H9 (cell line): ENCODE results near the gene PLRG1. TPM values are rescaled to one million over a fixed set of nuclear protein-coding genes. Genes with fewer than 3 reads are reported as not detected.

Experiments used
- DNase-seq: peaks from one replicate; pipeline ENCODE4 v3.0.0-alpha.2; 2017
- H2AFZ ChIP-seq: one replicate; pipeline ENCODE4 v1.6.1; 2013; ENCODE audit warnings: mild to moderate bottlenecking, low read length, control low read depth, moderate library complexity
- H2AK5ac ChIP-seq: 2 replicates; pipeline ENCODE4 v1.6.1; 2013; ENCODE audit warnings: low read length, control low read depth, mixed read lengths; ENCODE audit not compliant: insufficient read length
- H2BK120ac ChIP-seq: one replicate; pipeline ENCODE4 v1.6.1; 2013; ENCODE audit warnings: low read depth, mild to moderate bottlenecking, low read length, control low read depth, inconsistent platforms; ENCODE audit not compliant: poor library complexity, severe bottlenecking
- H2BK12ac ChIP-seq: 2 replicates; pipeline ENCODE4 v1.6.1; 2013; ENCODE audit warnings: low read length, control low read depth, mixed read lengths, low read depth; ENCODE audit not compliant: insufficient read length
- H2BK15ac ChIP-seq: 2 replicates; pipeline ENCODE4 v1.6.1; 2013; ENCODE audit warnings: low read depth, low read length, control low read depth
- H2BK20ac ChIP-seq: one replicate; pipeline ENCODE4 v1.6.1; 2013; ENCODE audit warnings: low read depth, mild to moderate bottlenecking, low read length, control low read depth, inconsistent platforms; ENCODE audit not compliant: poor library complexity, severe bottlenecking
- H2BK5ac ChIP-seq: 2 replicates; pipeline ENCODE4 v1.6.1; 2013; ENCODE audit warnings: low read length, control low read depth, mixed read lengths; ENCODE audit not compliant: insufficient read length
- H3K14ac ChIP-seq: 2 replicates; pipeline ENCODE4 v1.6.1; 2013; ENCODE audit warnings: low read length, control low read depth; ENCODE audit not compliant: insufficient read depth
- H3K18ac ChIP-seq: 2 replicates; pipeline ENCODE4 v1.6.1; 2013; ENCODE audit warnings: low read depth, mild to moderate bottlenecking, mixed read lengths, low read length, control low read depth; ENCODE audit not compliant: insufficient read length
- H3K23ac ChIP-seq: 2 replicates; pipeline ENCODE4 v1.6.1; 2013; ENCODE audit warnings: low read length, control low read depth, mixed read lengths, low read depth; ENCODE audit not compliant: insufficient read length
- H3K23me2 ChIP-seq: 2 replicates; pipeline ENCODE4 v1.6.1; 2013; ENCODE audit warnings: low read depth, mild to moderate bottlenecking, mixed read lengths, low read length, control low read depth; ENCODE audit not compliant: insufficient read length, poor library complexity, severe bottlenecking
- H3K27ac ChIP-seq: 2 replicates; pipeline ENCODE4 v1.5.1; 2013; ENCODE audit warnings: low read length, control low read depth, mixed read lengths, low read depth; ENCODE audit not compliant: insufficient read length
- H3K27me3 ChIP-seq: 2 replicates; pipeline ENCODE4 v1.6.1; 2013; ENCODE audit warnings: low read length, control low read depth, inconsistent platforms; ENCODE audit not compliant: insufficient read depth
- H3K4ac ChIP-seq: 2 replicates; pipeline ENCODE4 v1.6.1; 2013; ENCODE audit warnings: low read depth, mild to moderate bottlenecking, control low read depth, inconsistent platforms, low read length, moderate library complexity
- H3K4me1 ChIP-seq: 2 replicates; pipeline ENCODE4 v1.6.1; 2013; ENCODE audit warnings: low read length, control low read depth, inconsistent platforms; ENCODE audit not compliant: insufficient read depth
- H3K4me2 ChIP-seq: 2 replicates; pipeline ENCODE4 v1.6.1; 2013; ENCODE audit warnings: low read length, control low read depth, mixed read lengths; ENCODE audit not compliant: insufficient read length, insufficient read depth
- H3K56ac ChIP-seq: 2 replicates; pipeline ENCODE4 v1.6.1; 2013; ENCODE audit warnings: low read depth, mild to moderate bottlenecking, mixed read lengths, low read length, control low read depth; ENCODE audit not compliant: insufficient read length
- H3K79me1 ChIP-seq: 2 replicates; pipeline ENCODE4 v1.6.1; 2013; ENCODE audit warnings: low read depth, mild to moderate bottlenecking, moderate library complexity, low read length, control low read depth, inconsistent platforms; ENCODE audit not compliant: insufficient read depth, poor library complexity, severe bottlenecking
- H3K79me2 ChIP-seq: 2 replicates; pipeline ENCODE4 v1.6.1; 2013; ENCODE audit warnings: low read length, control low read depth, inconsistent platforms; ENCODE audit not compliant: insufficient read depth
- H3K9ac ChIP-seq: 2 replicates; pipeline ENCODE4 v1.6.1; 2013; ENCODE audit warnings: low read length, control low read depth, mixed read lengths; ENCODE audit not compliant: insufficient read length; ENCODE audit errors: extremely low read depth
- H3K9me3 ChIP-seq: one replicate; pipeline ENCODE4 v1.6.1; 2013; ENCODE audit warnings: low read depth, low read length, inconsistent platforms; ENCODE audit not compliant: control insufficient read depth
- H3T11ph ChIP-seq: one replicate; pipeline ENCODE4 v1.6.1; 2013; ENCODE audit warnings: mild to moderate bottlenecking, low read length, control low read depth, inconsistent platforms
- H4K20me1 ChIP-seq: one replicate; pipeline ENCODE4 v1.6.1; 2013; ENCODE audit not compliant: control insufficient read depth, insufficient read length, insufficient read depth
- H4K5ac ChIP-seq: 2 replicates; pipeline ENCODE4 v1.6.1; 2013; ENCODE audit warnings: low read depth, mild to moderate bottlenecking, mixed read lengths, low read length, control low read depth; ENCODE audit not compliant: insufficient read length
- H4K8ac ChIP-seq: replicated peaks from 2 replicates; pipeline ENCODE4 v1.6.1; 2013; ENCODE audit warnings: low read length, control low read depth, mixed read lengths, low read depth; ENCODE audit not compliant: insufficient read length
- H4K91ac ChIP-seq: 2 replicates; pipeline ENCODE4 v1.6.1; 2013; ENCODE audit warnings: low read depth, mild to moderate bottlenecking, moderate library complexity, mixed read lengths, low read length, control low read depth; ENCODE audit not compliant: insufficient read length
- H3K27ac Mint-ChIP-seq, 3 experiments: 2 replicates in 2 of 3; 3 replicates in 1 of 3; pipeline ENCODE4 v1.8.0; 2020 to 2021; ENCODE audit warnings: mixed read lengths in 3 of 3, mild to moderate bottlenecking in 1 of 3, moderate library complexity in 1 of 3
- H3K27me3 Mint-ChIP-seq: 2 replicates; pipeline ENCODE4 v1.8.0; 2021; ENCODE audit warnings: low read depth, mild to moderate bottlenecking, moderate library complexity, mixed read lengths
- H3K36me3 Mint-ChIP-seq, 3 experiments: 2 replicates in 2 of 3; 3 replicates in 1 of 3; pipeline ENCODE4 v1.8.0; 2020 to 2021; ENCODE audit warnings: low read depth in 3 of 3, mixed read lengths in 3 of 3; ENCODE audit not compliant: insufficient read depth in 1 of 3
- H3K4me1 Mint-ChIP-seq, 2 experiments: 2 replicates each; pipeline ENCODE4 v1.8.0; 2020; ENCODE audit warnings: mixed read lengths in 2 of 2
- H3K4me3 Mint-ChIP-seq, 2 experiments: 2 replicates in 1 of 2; 3 replicates in 1 of 2; pipeline ENCODE4 v1.8.0; 2020 to 2021; ENCODE audit warnings: mild to moderate bottlenecking in 2 of 2, mixed read lengths in 2 of 2, moderate library complexity in 1 of 2
- H3K9me3 Mint-ChIP-seq, 2 experiments: 2 replicates in 1 of 2; 3 replicates in 1 of 2; pipeline ENCODE4 v1.8.0; 2020; ENCODE audit warnings: mild to moderate bottlenecking in 2 of 2, mixed read lengths in 2 of 2, moderate library complexity in 1 of 2
- CTCF ChIP-seq: fragments of 200-600 bp; sonication (generic); conservative IDR thresholded peaks from 3 replicates; pipeline ENCODE4 v1.8.0; 2021; ENCODE audit warnings: antibody characterized with exemption, mild to moderate bottlenecking
- WGBS: extraction: QIAGEN DNeasy Blood & Tissue Kit; methylation state at CpG from one replicate; pipeline ENCODE4 v1.1.7; 2013; ENCODE audit warnings: missing lambda C conversion rate, low lambda C conversion rate, mixed read lengths; ENCODE audit not compliant: insufficient read length; ENCODE audit errors: extremely low coverage; 5-methylcytosine and 5-hydroxymethylcytosine counted together
- total RNA-seq: library from RNA; stranded (reverse); gene quantifications from 2 replicates; pipeline ENCODE4 v1.2.1, GENCODE V29; 2021

Gene PLRG1
- total RNA-seq, 1 experiment from 2014 or later, result 113 TPM

DNA sequence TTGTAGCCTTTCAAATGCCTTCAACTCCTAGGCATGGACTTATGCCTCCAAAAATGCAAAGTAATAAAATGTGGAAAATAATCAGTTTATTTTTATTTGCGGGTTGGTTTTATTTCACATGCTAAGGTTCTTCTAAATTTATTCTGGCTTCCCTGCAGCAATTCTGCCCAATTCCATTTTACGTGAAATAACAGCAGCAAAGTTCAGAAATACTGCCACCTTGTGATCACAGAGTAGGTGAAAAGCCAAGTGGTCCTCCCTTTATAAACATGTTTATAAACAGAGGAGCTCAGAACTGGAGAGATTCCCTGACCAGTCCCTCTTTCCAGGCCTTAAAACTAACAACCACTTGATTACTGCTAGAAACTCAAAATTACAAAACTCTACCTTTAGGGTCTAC lies 43.9 kb downstream of the PLRG1 start:
- TF ChIP-seq CTCF, result peak; percentile 70
- Histone ChIP-seq H3T11ph (no peak overlapping the region), H2BK15ac (no peak overlapping the region), H3K23ac (no peak overlapping the region), H3K14ac (no peak overlapping the region), H3K23me2 (no peaks in the 10 kb centered on the region), H3K4me2 (no peak overlapping the region), H3K79me1 (no peaks in the 10 kb centered on the region), H3K56ac (no peak overlapping the region), H2AK5ac (no peak overlapping the region), H2BK20ac (no peak overlapping the region), H4K8ac (no peak overlapping the region), H2BK120ac (no peak overlapping the region), H3K27ac (no peak overlapping the region), H3K4ac (no peak overlapping the region), H2BK5ac (no peak overlapping the region), H3K9ac (no peak overlapping the region), H2AFZ (no peak overlapping the region), H3K4me1 (no peaks in the 10 kb centered on the region), H3K79me2 (no peaks in the 10 kb centered on the region), H3K27me3 (no peaks in the 10 kb centered on the region), H3K18ac (no peak overlapping the region), H3K9me3 (no peaks in the 10 kb centered on the region), H2BK12ac (no peak overlapping the region), H4K5ac (no peak overlapping the region), H4K20me1 (no peaks in the 10 kb centered on the region), H4K91ac (no peak overlapping the region)
- H3K9me3 Mint-ChIP-seq, result no peaks in the 10 kb centered on the region
- peaks cover 0 to 4% of the 10 kb centered on the region in 2 experiments; a peak in 1 of 4 replicates for H3K4me1 Mint-ChIP-seq
- DNase-seq, result no peak
- no peak overlapping the region for H3K4me3 Mint-ChIP-seq
- H3K27ac Mint-ChIP-seq, result no peak overlapping the region
- H3K27me3 Mint-ChIP-seq, result peaks cover 2% of the 10 kb centered on the region; the same call in 1 of the 2 replicates
- WGBS, result no CpG with 5 or more reads among the region's 2 CpGs
- H3K36me3 Mint-ChIP-seq, result no peaks in the 10 kb centered on the region
